GM18502 (cell line): Measurements from ENCODE around the gene ACADS.
A peak's percentile ranks its signal among the peaks of the same experiment; 100 is the strongest.

ENCODE experiments used
- ATAC-seq: cut with Tn5 transposase; IDR thresholded peaks from one replicate; pipeline ENCODE4 v1.9.1; 2021; ENCODE audit warnings: mild to moderate bottlenecking; ENCODE audit not compliant: unreplicated experiment, poor library complexity

The ACADS gene

GRCh38 chr12:120725659-120726509, at the start of gene ACADS:
TSS of gene ACADS (plus strand) at chr12:120725826. CDS start at chr12:120725886, 60 bp downstream.
- ATAC-seq = peak; percentile 88

- peak; percentile 56 for ATAC-seq
Observed at GRCh38 chr12:120677765-120678473, 47.7 kb upstream of the ACADS start.

- ATAC-seq = peak; percentile 30
Observed at GRCh38 chr12:120678572-120678971, 47.1 kb upstream of the ACADS start.

GRCh38 chr12:120680165-120680738, 45.4 kb upstream of the ACADS start:
- no peak for ATAC-seq

GRCh38 chr12:120684523-120684932, 41.1 kb upstream of the ACADS start:
- ATAC-seq = no peak

- no peak for ATAC-seq
Observed at GRCh38 chr12:120685522-120685921, 40.1 kb upstream of the ACADS start.

GRCh38 chr12:120686151-120686689, 39.4 kb upstream of the ACADS start:
- ATAC-seq = peak; percentile 75

GRCh38 chr12:120686690-120687577, 38.7 kb upstream of the ACADS start, which contains the start of gene MLEC:
TSS of gene MLEC (plus strand) at chr12:120687149. CDS start at chr12:120687297, 148 bp downstream.
- peak; percentile 74 for ATAC-seq

GRCh38 chr12:120687578-120688289, 37.9 kb upstream of the ACADS start:
- ATAC-seq = no peak

- no peak for ATAC-seq
Observed at GRCh38 chr12:120688527-120689071, 37.0 kb upstream of the ACADS start.

- ATAC-seq = no peak
Observed at GRCh38 chr12:120689397-120690082, 36.1 kb upstream of the ACADS start.

- ATAC-seq = no peak
Observed at GRCh38 chr12:120690083-120690450, 35.6 kb upstream of the ACADS start.

- ATAC-seq = no peak
Observed at GRCh38 chr12:120690978-120691377, 34.6 kb upstream of the ACADS start.

- no peak for ATAC-seq
Observed at GRCh38 chr12:120692524-120693033, 33.0 kb upstream of the ACADS start.

- ATAC-seq = no peak
Observed at GRCh38 chr12:120693848-120694247, 31.8 kb upstream of the ACADS start.

- ATAC-seq = no peak
Observed at GRCh38 chr12:120696626-120697025, 29.0 kb upstream of the ACADS start.

GRCh38 chr12:120697344-120697743, 28.3 kb upstream of the ACADS start:
- no peak for ATAC-seq

GRCh38 chr12:120698665-120699064, 27.0 kb upstream of the ACADS start:
- ATAC-seq = no peak
